A673 (cell line): Measurements from ENCODE around the gene PADI3. TPM values are rescaled to one million over a fixed set of nuclear protein-coding genes. Genes with fewer than 3 reads are reported as not detected.

ENCODE experiments used
- BruUV-seq: library from RNA; stranded (reverse); fragments of 400-500 nt; replicated peaks from 2 replicates; lab custom pipeline; 2021; lab: Mats Ljungman, UMichigan
- CTCF ChIA-PET: fragments of 300-600 bp; sonication (Branson Sonifier 250); formaldehyde crosslinking; loops from one replicate; lab custom pipeline; 2022; ENCODE audit warnings: antibody characterized with exemption; lab: Charles Lee
- POLR2A ChIA-PET: fragments of 300-600 bp; sonication (Branson Sonifier 250); formaldehyde crosslinking; loops from one replicate; lab custom pipeline; 2022; ENCODE audit warnings: antibody characterized with exemption; ENCODE audit not compliant: low non-redundant PET; lab: Charles Lee
- DNase-seq: peaks from one replicate; pipeline ENCODE4 v3.0.0-alpha.2; 2015; ENCODE audit warnings: low spot score
- H3K27ac ChIP-seq: fragments of 200-600 bp; sonication (generic); 2 replicates; pipeline ENCODE4 v1.5.1; 2016; ENCODE audit warnings: mixed run types, low read depth, mild to moderate bottlenecking, mixed read lengths, antibody characterized with exemption, low read length; ENCODE audit not compliant: poor library complexity, severe bottlenecking
- H3K27me3 ChIP-seq: fragments of 200-600 bp; sonication (generic); replicated peaks from 2 replicates; pipeline ENCODE4 v1.6.1; 2017; ENCODE audit warnings: mixed run types, low read depth, mild to moderate bottlenecking, mixed read lengths, antibody characterized with exemption, low read length; ENCODE audit not compliant: insufficient read depth, poor library complexity
- H3K36me3 ChIP-seq: fragments of 200-600 bp; sonication (generic); 2 replicates; pipeline ENCODE4 v1.6.1; 2016; ENCODE audit warnings: mixed run types, mild to moderate bottlenecking, mixed read lengths, antibody characterized with exemption, low read length; ENCODE audit not compliant: insufficient read depth, poor library complexity, severe bottlenecking
- H3K4me1 ChIP-seq: fragments of 200-600 bp; sonication (generic); 2 replicates; pipeline ENCODE4 v1.6.1; 2017; ENCODE audit warnings: mixed run types, mild to moderate bottlenecking, mixed read lengths, antibody characterized with exemption, low read length; ENCODE audit not compliant: insufficient read depth, poor library complexity, severe bottlenecking
- H3K4me3 ChIP-seq: fragments of 200-600 bp; sonication (generic); 2 replicates; pipeline ENCODE4 v1.5.1; 2016; ENCODE audit warnings: low read depth, mixed run types, mild to moderate bottlenecking, mixed read lengths, low read length; ENCODE audit not compliant: poor library complexity, severe bottlenecking
- H3K9me3 ChIP-seq: fragments of 200-600 bp; sonication (generic); 2 replicates; pipeline ENCODE4 v1.6.1; 2016; ENCODE audit warnings: mixed run types, low read depth, mild to moderate bottlenecking, mixed read lengths, antibody characterized with exemption, low read length; ENCODE audit not compliant: poor library complexity, severe bottlenecking
- CTCF ChIP-seq: fragments of 300-800, 200-600 bp; sonication (generic); conservative IDR thresholded peaks from 2 replicates; pipeline ENCODE4 v1.5.1; 2017; ENCODE audit warnings: low read depth, mild to moderate bottlenecking, antibody characterized with exemption, low read length, moderate library complexity, mixed read lengths
- EZH2 ChIP-seq: fragments of 200-600 bp; sonication (generic); IDR thresholded peaks from 2 replicates; pipeline ENCODE4 v1.6.1; 2017; ENCODE audit warnings: borderline replicate concordance, low read depth, mild to moderate bottlenecking, mixed read lengths, antibody characterized with exemption, low read length; ENCODE audit not compliant: poor library complexity, severe bottlenecking
- intact Hi-C: fragments of 100-400 bp; cut with micrococcal nuclease; formaldehyde crosslinking; loops from one replicate; pipeline ENCODE4 v1.10.0; 2022; ENCODE audit not compliant: unreplicated experiment
- total RNA-seq: library from RNA; stranded (reverse); gene quantifications from 2 replicates; pipeline ENCODE4 v1.2.3, GENCODE V29; 2021

PADI3 gene
- total RNA-seq, 1 experiment from 2014 or later, result 0.26 TPM

GRCh38 chr1:17293681-17294425 lies 45.0 kb downstream of the PADI3 start:
- no peak for DNase-seq
- no TSS peak for BruUV-seq
- intact Hi-C loops, result no loop called here
- ChIA-PET CTCF (no interaction called here), POLR2A (no interaction called here)
- Histone ChIP-seq H3K4me1 (peaks cover 4% of the 10 kb centered on the region), H3K36me3 (no peaks in the 10 kb centered on the region), H3K9me3 (no peaks in the 10 kb centered on the region), H3K27me3 (no peaks in the 10 kb centered on the region), H3K27ac (no peak overlapping the region), H3K4me3 (no peak overlapping the region)
- no peak for TF ChIP-seq CTCF
- TF ChIP-seq EZH2, result no peak

- Histone ChIP-seq H3K27me3 (no peaks in the 10 kb centered on the region), H3K4me3 (no peak overlapping the region), H3K9me3 (no peaks in the 10 kb centered on the region), H3K27ac (no peak overlapping the region), H3K4me1 (no peaks in the 10 kb centered on the region), H3K36me3 (no peaks in the 10 kb centered on the region)
- ChIA-PET CTCF (no interaction called here), POLR2A (no interaction called here)
- DNase-seq, result no peak
- TF ChIP-seq EZH2, result no peak
- TF ChIP-seq CTCF, result no peak
- intact Hi-C loops, result no loop called here
- no TSS peak for BruUV-seq
These were observed 46.4 kb downstream of the PADI3 start for GRCh38 chr1:17295292-17295691.

GRCh38 chr1:17296086-17296485 lies 47.2 kb downstream of the PADI3 start:
- CTCF ChIA-PET, result no interaction called here
- intact Hi-C loops, result no loop called here
- Histone ChIP-seq H3K4me3 (no peak overlapping the region), H3K9me3 (no peaks in the 10 kb centered on the region), H3K36me3 (no peaks in the 10 kb centered on the region), H3K4me1 (no peaks in the 10 kb centered on the region), H3K27me3 (no peaks in the 10 kb centered on the region), H3K27ac (no peak overlapping the region)
- no TSS peak for BruUV-seq
- POLR2A ChIA-PET, result no interaction called here
- DNase-seq, result no peak
- TF ChIP-seq CTCF (no peak), EZH2 (no peak)
